Adipose tissue (tissue), 3 donors: Measurements from ENCODE around the gene SYNPO. TPM values are rescaled to one million over a fixed set of nuclear protein-coding genes. Genes with fewer than 3 reads are reported as not detected.

Source experiments
- H3K27ac ChIP-seq: one replicate; pipeline ENCODE4 v1.5.1; 2013; ENCODE audit warnings: low read depth, low read length
- WGBS, 3 donors: extraction: QIAGEN DNeasy Blood & Tissue Kit; methylation state at CpG; one replicate each; pipeline ENCODE4 v1.1.7; 2013; 5-methylcytosine and 5-hydroxymethylcytosine counted together
- polyA plus RNA-seq, 3 donors: library from polyadenylated mRNA; stranded (reverse); fragments of 200-250 nt; gene quantifications; one replicate each; pipeline ENCODE4 v1.2.3, GENCODE V29; 2013
- donor health status: healthy with polysubstance abuse.
- donor health status: Bipolar disorder and iron deficiency.
- donor health status: healthy.

SYNPO gene
- polyA plus RNA-seq, result 10 to 100 TPM; 15.8 to 66.8 (median 59.7) TPM

- 25 to 34% (median 27%) methylated on average over 14 of the region's 14 CpGs for WGBS, 3 donors
- H3K27ac ChIP-seq, result peak within 1 kb of the TSS; percentile 91
Observed at GRCh38 chr5:150640311-150641005, at the start of gene SYNPO. Gene SYNPO (plus strand): TSS chr5:150640660. CDS start chr5:150648276, 7,616 bp downstream.

DNA sequence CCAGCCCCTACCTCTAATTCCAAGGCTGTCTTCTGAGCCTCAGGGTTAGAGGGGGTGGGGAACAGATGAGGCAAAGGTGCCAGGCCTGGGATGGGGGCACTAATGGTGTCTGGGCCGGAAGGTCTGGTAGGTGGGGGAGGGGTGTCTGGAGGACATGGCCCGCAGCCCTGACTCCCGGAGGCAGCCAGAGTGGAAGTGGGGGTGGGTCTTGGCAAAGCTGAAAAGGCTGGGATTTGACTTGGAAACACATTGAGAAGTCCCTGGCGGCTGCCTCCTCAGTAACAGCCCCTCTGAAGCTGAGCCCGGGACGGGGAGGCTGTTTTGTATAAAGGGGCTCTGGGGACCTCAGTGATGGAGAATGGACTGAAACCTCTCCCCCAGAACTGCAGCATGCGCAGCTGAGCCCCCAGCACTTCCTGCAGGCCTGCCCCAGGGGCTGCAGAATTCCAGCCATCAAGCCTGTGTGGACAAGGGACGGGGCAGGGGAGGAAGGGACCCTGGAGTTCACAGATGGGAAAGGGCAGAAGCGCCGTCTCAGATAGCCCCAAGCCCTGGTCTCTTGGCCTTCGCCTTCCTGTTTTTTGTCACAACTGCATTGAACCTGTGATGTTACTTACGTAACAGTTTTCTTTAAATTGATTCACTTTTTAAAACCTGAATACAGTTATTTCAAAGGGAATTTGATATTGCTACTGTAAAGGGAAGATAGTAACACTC, 49.3 kb upstream of the SYNPO start:
- 39 to 55% (median 47%) methylated on average over 12 of the region's 12 CpGs for WGBS, 3 donors
- no peak overlapping the region for H3K27ac ChIP-seq

- 75 to 79% (median 77%) methylated on average over 4 of the region's 4 CpGs for WGBS, 3 donors
- no peak overlapping the region for H3K27ac ChIP-seq
Observed at GRCh38 chr5:150593593-150593992, 46.9 kb upstream of the SYNPO start.

DNA sequence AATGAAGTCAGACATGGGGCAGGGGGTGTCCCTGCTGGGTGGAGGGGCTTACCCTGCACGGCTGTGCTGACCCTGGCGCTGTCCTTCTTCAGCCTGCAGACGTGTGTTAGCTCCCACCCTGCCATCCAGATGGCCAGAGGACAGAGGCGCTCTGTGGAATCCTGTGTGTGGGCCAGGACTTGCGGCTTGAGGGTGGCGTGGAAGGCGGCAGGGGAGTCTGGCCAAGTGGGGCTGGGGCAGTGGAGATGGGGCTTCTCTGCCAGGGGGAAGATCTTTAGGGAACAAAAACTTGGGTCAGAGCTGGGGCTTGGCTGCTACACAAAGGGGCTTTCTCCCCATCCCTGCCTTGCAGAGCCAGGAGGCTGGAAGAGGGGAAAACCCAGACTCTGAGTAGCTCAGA, 46.5 kb upstream of the SYNPO start:
- no peak overlapping the region for H3K27ac ChIP-seq
- 73 to 90% (median 80%) methylated on average over 7 of the region's 7 CpGs for WGBS, 3 donors

- WGBS, 3 donors, result 57 to 65% (median 59%) methylated on average over 12 of the region's 12 CpGs
- no peak overlapping the region for H3K27ac ChIP-seq
Observed at GRCh38 chr5:150595466-150596031, 44.9 kb upstream of the SYNPO start.

GRCh38 chr5:150596313-150596712, 44.1 kb upstream of the SYNPO start:
- H3K27ac ChIP-seq, result no peak overlapping the region
- 75 to 84% (median 82%) methylated on average over 9 of the region's 9 CpGs for WGBS, 3 donors

DNA sequence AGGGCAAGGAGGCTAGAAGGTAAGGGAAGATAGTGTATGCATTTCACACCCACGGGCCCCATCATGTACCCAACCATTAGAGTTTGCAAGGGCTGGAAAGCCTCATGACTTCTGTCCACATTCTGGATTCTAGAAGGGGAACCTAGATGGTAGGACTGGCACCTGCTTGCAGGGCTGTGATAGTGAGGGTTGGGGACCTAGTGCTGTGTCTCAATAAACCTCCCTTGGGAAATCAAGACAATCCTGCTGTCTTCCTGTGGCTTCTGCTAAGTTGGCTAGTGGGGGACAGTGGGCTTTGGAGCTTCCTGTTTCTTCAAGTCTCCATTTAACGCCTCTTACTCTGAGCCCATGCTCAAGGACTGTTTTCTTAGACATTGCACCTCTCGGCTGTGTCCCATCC, 43.6 kb upstream of the SYNPO start:
- no peak overlapping the region for H3K27ac ChIP-seq
- 61 to 92% (median 75%) methylated on average over 3 of the region's 3 CpGs for WGBS, 3 donors

GRCh38 chr5:150598006-150598405, 42.5 kb upstream of the SYNPO start:
- WGBS, 3 donors, result 52 to 86% (median 61%) methylated on average over 10 of the region's 10 CpGs
- no peak overlapping the region for H3K27ac ChIP-seq

- WGBS, 3 donors, result 73 to 95% (median 75%) methylated on average over 12 of the region's 12 CpGs
- H3K27ac ChIP-seq, result no peak overlapping the region
Observed at GRCh38 chr5:150598821-150599273, 41.6 kb upstream of the SYNPO start.

GRCh38 chr5:150599281-150599680, 41.2 kb upstream of the SYNPO start:
- no peak overlapping the region for H3K27ac ChIP-seq
- 88 to 92% (median 89%) methylated on average over 5 of the region's 5 CpGs for WGBS, 3 donors

DNA sequence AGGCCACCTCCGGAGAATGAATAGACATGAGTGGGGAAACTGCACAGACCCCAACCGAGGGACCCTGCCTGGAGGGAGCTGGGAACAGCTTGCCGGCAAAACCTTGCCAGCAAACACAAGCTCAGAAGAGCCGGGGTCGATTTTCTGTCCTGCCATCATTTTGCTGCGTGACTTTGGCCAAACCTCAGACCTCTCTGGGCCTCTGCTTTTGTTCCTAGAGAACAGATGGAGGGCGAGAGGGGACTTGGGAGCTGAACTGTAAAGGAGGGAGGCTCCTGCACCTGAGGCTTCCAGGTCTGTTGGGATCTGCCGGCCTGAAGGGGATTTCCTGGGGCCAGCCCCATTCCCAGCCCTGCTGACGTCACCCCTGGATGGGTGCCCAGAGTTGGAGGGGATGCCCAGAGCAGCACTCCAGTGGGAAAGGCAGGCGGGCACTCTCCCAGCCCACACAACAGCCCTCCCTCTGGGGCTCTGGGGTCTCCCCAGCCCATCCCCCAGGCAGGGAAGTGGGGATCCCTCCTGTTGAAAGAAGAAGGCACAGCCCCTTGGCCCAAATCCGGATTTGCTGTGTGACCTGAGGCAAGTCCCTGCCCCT, 40.4 kb upstream of the SYNPO start:
- H3K27ac ChIP-seq, result no peak overlapping the region
- WGBS, 3 donors, result 42 to 48% (median 43%) methylated on average over 11 of the region's 11 CpGs

- no peak overlapping the region for H3K27ac ChIP-seq
- 72 to 85% (median 79%) methylated on average over 22 to 25 of the region's 25 CpGs for WGBS, 3 donors
Observed at GRCh38 chr5:150600616-150601490, 39.6 kb upstream of the SYNPO start.

- WGBS, 3 donors, result 86 to 88% (median 88%) methylated on average over 16 of the region's 16 CpGs
- no peak overlapping the region for H3K27ac ChIP-seq
Observed at GRCh38 chr5:150601491-150602345, 38.7 kb upstream of the SYNPO start.

DNA sequence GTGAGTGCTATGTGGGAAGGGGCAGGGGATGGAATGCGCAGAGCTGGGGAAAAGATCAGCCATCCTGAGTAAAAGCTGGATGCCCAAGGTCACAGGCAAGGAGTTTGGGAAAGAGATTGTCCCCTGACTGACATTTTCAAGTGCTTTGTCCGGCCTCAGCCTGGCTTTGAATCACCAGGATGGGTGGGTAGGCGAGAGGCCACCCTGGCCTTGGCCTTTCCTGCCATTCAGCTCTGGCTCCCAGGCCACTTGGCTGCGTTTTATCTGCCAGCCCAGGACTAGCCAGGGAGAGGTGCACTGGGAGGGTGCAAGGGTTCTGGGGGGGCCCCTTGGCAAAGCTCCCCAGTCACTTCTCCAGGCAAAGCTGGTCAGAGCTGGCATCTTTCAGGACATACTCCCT, 37.4 kb upstream of the SYNPO start:
- no peak overlapping the region for H3K27ac ChIP-seq

GRCh38 chr5:150603491-150603890, 37.0 kb upstream of the SYNPO start:
- WGBS, 3 donors, result 76 to 86% (median 81%) methylated on average over 3 of the region's 3 CpGs
- no peak overlapping the region for H3K27ac ChIP-seq

More for the DNA sequence above, 37.4 kb upstream of the SYNPO start:
- WGBS, 3 donors, result 73 to 86% (median 84%) methylated on average over 4 of the region's 4 CpGs

GRCh38 chr5:150604010-150604409, 36.5 kb upstream of the SYNPO start:
- WGBS, 3 donors, result 83 to 95% (median 95%) methylated on average over 4 of the region's 4 CpGs
- H3K27ac ChIP-seq, result no peak overlapping the region

- WGBS, 3 donors, result 89 to 95% (median 94%) methylated on average over 6 of the region's 6 CpGs
- no peak overlapping the region for H3K27ac ChIP-seq
Observed at GRCh38 chr5:150604894-150605440, 35.5 kb upstream of the SYNPO start.
